SK-N-SH treated with all-trans-retinoic acid at 6 μM for 48 hours (cell line): ENCODE measurements around the gene NR2C1.

Source experiments
- ATAC-seq: fragments of 200-7000 bp; cut with Tn5 transposase; 3 replicates; pipeline ENCODE4 v1.9.1; 2020; ENCODE audit warnings: mild to moderate bottlenecking, moderate library complexity
- ARNTL ChIP-seq: fragments of 450-650 bp; formaldehyde crosslinking; IDR thresholded peaks from 2 replicates; pipeline ENCODE4 v1.5.0; 2020; ENCODE audit warnings: low read depth, mild to moderate bottlenecking, moderate library complexity, borderline replicate concordance
- BACH2 ChIP-seq: fragments of 250-450 bp; sonication (Bioruptor Pico); IDR thresholded peaks from 2 replicates; pipeline ENCODE4 v1.9.0; 2021; ENCODE audit warnings: mild to moderate bottlenecking, borderline replicate concordance
- CSDC2 ChIP-seq: fragments of 250-450 bp; sonication (Bioruptor Pico); IDR thresholded peaks from 2 replicates; pipeline ENCODE4 v1.5.0; 2020; ENCODE audit warnings: mild to moderate bottlenecking, moderate library complexity
- ESRRG ChIP-seq: fragments of 250-450 bp; sonication (Bioruptor Pico); IDR thresholded peaks from 2 replicates; pipeline ENCODE4 v1.6.1; 2021; ENCODE audit warnings: mild to moderate bottlenecking
- GLIS3 ChIP-seq: fragments of 250-450 bp; sonication (Bioruptor Pico); IDR thresholded peaks from 2 replicates; pipeline ENCODE4 v1.5.0; 2020; ENCODE audit warnings: mild to moderate bottlenecking, moderate library complexity
- ISL1 ChIP-seq: fragments of 250-450 bp; sonication (Bioruptor Pico); IDR thresholded peaks from 2 replicates; pipeline ENCODE4 v2.1.2; 2022; ENCODE audit warnings: mild to moderate bottlenecking, moderate library complexity
- OSR1 ChIP-seq: fragments of 250-450 bp; sonication (Bioruptor Pico); IDR thresholded peaks from 2 replicates; pipeline ENCODE4 v1.8.0; 2022; ENCODE audit warnings: moderate library complexity, mild to moderate bottlenecking, inconsistent platforms
- PPARA ChIP-seq: fragments of 250-450 bp; sonication (Bioruptor Pico); IDR thresholded peaks from 2 replicates; pipeline ENCODE4 v1.5.0; 2020; ENCODE audit warnings: mild to moderate bottlenecking, borderline replicate concordance
- RARB ChIP-seq: fragments of 250-450 bp; sonication (Bioruptor Pico); IDR thresholded peaks from 2 replicates; pipeline ENCODE4 v1.8.0; 2021; ENCODE audit warnings: mild to moderate bottlenecking, moderate library complexity
- SNAI2 ChIP-seq: fragments of 250-450 bp; sonication (Bioruptor Pico); IDR thresholded peaks from 2 replicates; pipeline ENCODE4 v1.5.0; 2020; ENCODE audit warnings: mild to moderate bottlenecking, moderate library complexity
- TCF4 ChIP-seq: fragments of 250-450 bp; sonication (Bioruptor Pico); IDR thresholded peaks from 2 replicates; pipeline ENCODE4 v1.8.0; 2021; ENCODE audit warnings: mild to moderate bottlenecking, moderate library complexity, borderline replicate concordance
- TOX ChIP-seq: fragments of 250-450 bp; sonication (Bioruptor Pico); IDR thresholded peaks from 2 replicates; pipeline ENCODE4 v1.8.0; 2021; ENCODE audit warnings: mild to moderate bottlenecking, moderate library complexity, borderline replicate concordance
- ZC3H10 ChIP-seq: fragments of 250-450 bp; sonication (Bioruptor Pico); IDR thresholded peaks from 2 replicates; pipeline ENCODE4 v1.5.1; 2021; ENCODE audit warnings: mild to moderate bottlenecking, moderate library complexity
- ZFP3 ChIP-seq: fragments of 250-450 bp; sonication (Bioruptor Pico); IDR thresholded peaks from 2 replicates; pipeline ENCODE4 v1.5.0; 2020; ENCODE audit warnings: mild to moderate bottlenecking, moderate library complexity
- ZFP30 ChIP-seq: fragments of 450-650 bp; formaldehyde crosslinking; IDR thresholded peaks from 2 replicates; pipeline ENCODE4 v1.5.0; 2022; ENCODE audit warnings: mild to moderate bottlenecking, moderate library complexity
- ZNF565 ChIP-seq: fragments of 450-650 bp; formaldehyde crosslinking; conservative IDR thresholded peaks from 2 replicates; pipeline ENCODE4 v1.5.0; 2020; ENCODE audit warnings: low read depth, mild to moderate bottlenecking, moderate library complexity
- ZNF70 ChIP-seq: fragments of 450-650 bp; formaldehyde crosslinking; IDR thresholded peaks from 2 replicates; pipeline ENCODE4 v1.5.0; 2020; ENCODE audit warnings: mild to moderate bottlenecking, moderate library complexity
- ZNF8 ChIP-seq: fragments of 450-650 bp; formaldehyde crosslinking; IDR thresholded peaks from 2 replicates; pipeline ENCODE4 v1.5.0; 2020; ENCODE audit warnings: mild to moderate bottlenecking, moderate library complexity
- TF ChIP-seq, protein P1 (sequence below): fragments of 250-450 bp; sonication (Bioruptor Pico); IDR thresholded peaks from 2 replicates; pipeline ENCODE4 v1.8.0; 2020; ENCODE audit warnings: mild to moderate bottlenecking, moderate library complexity, borderline replicate concordance
- TF ChIP-seq, protein P2 (sequence below): fragments of 250-450 bp; sonication (Bioruptor Pico); IDR thresholded peaks from 2 replicates; pipeline ENCODE4 v1.5.0; 2020; ENCODE audit warnings: mild to moderate bottlenecking, moderate library complexity
- TF ChIP-seq, protein P3 (sequence below): fragments of 250-450 bp; sonication (Bioruptor Pico); IDR thresholded peaks from 2 replicates; pipeline ENCODE4 v1.8.0; 2021; ENCODE audit warnings: low read depth, mild to moderate bottlenecking, moderate library complexity, borderline replicate concordance
- TF ChIP-seq, protein P4 (sequence below): fragments of 250-450 bp; sonication (Bioruptor Pico); IDR thresholded peaks from 2 replicates; pipeline ENCODE4 v1.5.1; 2021; ENCODE audit warnings: mild to moderate bottlenecking, moderate library complexity

The NR2C1 gene

DNA sequence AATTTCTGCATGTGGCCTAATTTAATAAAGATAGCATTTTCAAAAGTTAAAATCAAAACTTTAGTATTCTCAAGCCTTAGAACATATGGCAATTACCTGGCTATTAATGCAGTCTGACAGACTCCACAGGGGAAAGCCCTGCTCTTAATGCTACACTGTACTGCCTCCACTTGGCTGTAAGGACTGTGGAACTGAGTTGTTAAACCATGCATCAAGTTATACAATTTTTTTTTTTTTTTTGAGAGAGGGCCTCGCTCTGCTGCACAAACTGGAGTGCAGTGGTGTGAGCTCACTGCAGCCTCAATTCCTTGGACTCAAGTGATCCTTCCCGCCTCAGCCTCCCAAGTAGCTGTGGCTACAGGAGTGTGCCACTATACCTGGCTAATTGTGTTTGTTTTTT lies 50.9 kb downstream of the NR2C1 start:
- no peak for TF ChIP-seq ZFP3
- no peak for TF ChIP-seq GLIS3 (CRISPR knock-in tag)
- TF ChIP-seq ARNTL (CRISPR knock-in tag) = no peak
- TF ChIP-seq ZNF8 = no peak
- TF ChIP-seq RARB (CRISPR knock-in tag) = no peak
- TF ChIP-seq ZNF70 (CRISPR knock-in tag) = no peak
- no peak for TF ChIP-seq ISL1 (CRISPR knock-in tag)
- TF ChIP-seq ESRRG (CRISPR knock-in tag) = no peak
- no peak for TF ChIP-seq PPARA
- TF ChIP-seq SNAI2 = no peak
- TF ChIP-seq, protein P1, sequence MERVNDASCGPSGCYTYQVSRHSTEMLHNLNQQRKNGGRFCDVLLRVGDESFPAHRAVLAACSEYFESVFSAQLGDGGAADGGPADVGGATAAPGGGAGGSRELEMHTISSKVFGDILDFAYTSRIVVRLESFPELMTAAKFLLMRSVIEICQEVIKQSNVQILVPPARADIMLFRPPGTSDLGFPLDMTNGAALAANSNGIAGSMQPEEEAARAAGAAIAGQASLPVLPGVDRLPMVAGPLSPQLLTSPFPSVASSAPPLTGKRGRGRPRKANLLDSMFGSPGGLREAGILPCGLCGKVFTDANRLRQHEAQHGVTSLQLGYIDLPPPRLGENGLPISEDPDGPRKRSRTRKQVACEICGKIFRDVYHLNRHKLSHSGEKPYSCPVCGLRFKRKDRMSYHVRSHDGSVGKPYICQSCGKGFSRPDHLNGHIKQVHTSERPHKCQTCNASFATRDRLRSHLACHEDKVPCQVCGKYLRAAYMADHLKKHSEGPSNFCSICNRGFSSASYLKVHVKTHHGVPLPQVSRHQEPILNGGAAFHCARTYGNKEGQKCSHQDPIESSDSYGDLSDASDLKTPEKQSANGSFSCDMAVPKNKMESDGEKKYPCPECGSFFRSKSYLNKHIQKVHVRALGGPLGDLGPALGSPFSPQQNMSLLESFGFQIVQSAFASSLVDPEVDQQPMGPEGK = no peak
- TF ChIP-seq ZFP30 (CRISPR knock-in tag) = no peak
- TF ChIP-seq CSDC2 (CRISPR knock-in tag) = no peak
- TF ChIP-seq, protein P2, sequence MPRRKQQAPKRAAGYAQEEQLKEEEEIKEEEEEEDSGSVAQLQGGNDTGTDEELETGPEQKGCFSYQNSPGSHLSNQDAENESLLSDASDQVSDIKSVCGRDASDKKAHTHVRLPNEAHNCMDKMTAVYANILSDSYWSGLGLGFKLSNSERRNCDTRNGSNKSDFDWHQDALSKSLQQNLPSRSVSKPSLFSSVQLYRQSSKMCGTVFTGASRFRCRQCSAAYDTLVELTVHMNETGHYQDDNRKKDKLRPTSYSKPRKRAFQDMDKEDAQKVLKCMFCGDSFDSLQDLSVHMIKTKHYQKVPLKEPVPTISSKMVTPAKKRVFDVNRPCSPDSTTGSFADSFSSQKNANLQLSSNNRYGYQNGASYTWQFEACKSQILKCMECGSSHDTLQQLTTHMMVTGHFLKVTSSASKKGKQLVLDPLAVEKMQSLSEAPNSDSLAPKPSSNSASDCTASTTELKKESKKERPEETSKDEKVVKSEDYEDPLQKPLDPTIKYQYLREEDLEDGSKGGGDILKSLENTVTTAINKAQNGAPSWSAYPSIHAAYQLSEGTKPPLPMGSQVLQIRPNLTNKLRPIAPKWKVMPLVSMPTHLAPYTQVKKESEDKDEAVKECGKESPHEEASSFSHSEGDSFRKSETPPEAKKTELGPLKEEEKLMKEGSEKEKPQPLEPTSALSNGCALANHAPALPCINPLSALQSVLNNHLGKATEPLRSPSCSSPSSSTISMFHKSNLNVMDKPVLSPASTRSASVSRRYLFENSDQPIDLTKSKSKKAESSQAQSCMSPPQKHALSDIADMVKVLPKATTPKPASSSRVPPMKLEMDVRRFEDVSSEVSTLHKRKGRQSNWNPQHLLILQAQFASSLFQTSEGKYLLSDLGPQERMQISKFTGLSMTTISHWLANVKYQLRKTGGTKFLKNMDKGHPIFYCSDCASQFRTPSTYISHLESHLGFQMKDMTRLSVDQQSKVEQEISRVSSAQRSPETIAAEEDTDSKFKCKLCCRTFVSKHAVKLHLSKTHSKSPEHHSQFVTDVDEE (CRISPR knock-in tag) = no peak
- no peak for TF ChIP-seq TOX
- no peak for TF ChIP-seq ZC3H10 (CRISPR knock-in tag)
- TF ChIP-seq, protein P3, sequence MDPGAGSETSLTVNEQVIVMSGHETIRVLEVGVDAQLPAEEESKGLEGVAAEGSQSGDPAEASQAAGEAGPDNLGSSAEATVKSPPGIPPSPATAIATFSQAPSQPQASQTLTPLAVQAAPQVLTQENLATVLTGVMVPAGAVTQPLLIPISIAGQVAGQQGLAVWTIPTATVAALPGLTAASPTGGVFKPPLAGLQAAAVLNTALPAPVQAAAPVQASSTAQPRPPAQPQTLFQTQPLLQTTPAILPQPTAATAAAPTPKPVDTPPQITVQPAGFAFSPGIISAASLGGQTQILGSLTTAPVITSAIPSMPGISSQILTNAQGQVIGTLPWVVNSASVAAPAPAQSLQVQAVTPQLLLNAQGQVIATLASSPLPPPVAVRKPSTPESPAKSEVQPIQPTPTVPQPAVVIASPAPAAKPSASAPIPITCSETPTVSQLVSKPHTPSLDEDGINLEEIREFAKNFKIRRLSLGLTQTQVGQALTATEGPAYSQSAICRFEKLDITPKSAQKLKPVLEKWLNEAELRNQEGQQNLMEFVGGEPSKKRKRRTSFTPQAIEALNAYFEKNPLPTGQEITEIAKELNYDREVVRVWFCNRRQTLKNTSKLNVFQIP (CRISPR knock-in tag) = no peak
- TF ChIP-seq, all 23 proteins: peak for 0

DNA sequence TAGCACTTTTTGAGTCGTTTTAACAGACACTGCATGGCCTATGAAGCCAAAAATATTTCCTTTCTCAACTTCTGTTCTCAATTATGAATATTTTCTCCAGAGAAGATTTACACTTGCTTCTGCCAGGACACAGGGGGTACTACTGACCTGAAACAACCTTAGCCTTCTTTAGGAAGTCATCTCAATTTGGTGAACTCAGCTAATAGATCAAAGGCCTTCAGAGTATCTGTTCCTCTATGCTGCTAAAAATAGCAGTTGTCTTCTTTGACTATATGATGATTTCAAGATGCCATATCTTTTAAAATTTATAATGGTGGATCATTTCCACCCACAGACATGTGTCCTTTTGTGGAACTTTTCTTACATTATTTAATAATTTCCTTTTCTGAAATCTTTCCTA lies 55.9 kb downstream of the NR2C1 start:
- peak; percentile 72 for ATAC-seq
- TF ChIP-seq ZFP3 = no peak
- TF ChIP-seq TOX = no peak
- TF ChIP-seq, protein P4, sequence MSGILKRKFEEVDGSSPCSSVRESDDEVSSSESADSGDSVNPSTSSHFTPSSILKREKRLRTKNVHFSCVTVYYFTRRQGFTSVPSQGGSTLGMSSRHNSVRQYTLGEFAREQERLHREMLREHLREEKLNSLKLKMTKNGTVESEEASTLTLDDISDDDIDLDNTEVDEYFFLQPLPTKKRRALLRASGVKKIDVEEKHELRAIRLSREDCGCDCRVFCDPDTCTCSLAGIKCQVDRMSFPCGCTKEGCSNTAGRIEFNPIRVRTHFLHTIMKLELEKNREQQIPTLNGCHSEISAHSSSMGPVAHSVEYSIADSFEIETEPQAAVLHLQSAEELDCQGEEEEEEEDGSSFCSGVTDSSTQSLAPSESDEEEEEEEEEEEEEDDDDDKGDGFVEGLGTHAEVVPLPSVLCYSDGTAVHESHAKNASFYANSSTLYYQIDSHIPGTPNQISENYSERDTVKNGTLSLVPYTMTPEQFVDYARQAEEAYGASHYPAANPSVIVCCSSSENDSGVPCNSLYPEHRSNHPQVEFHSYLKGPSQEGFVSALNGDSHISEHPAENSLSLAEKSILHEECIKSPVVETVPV (CRISPR knock-in tag) = no peak
- TF ChIP-seq, protein P3 (CRISPR knock-in tag) = no peak
- no peak for TF ChIP-seq GLIS3 (CRISPR knock-in tag)
- no peak for TF ChIP-seq ZC3H10 (CRISPR knock-in tag)
- TF ChIP-seq ZFP30 (CRISPR knock-in tag) = no peak
- no peak for TF ChIP-seq ISL1 (CRISPR knock-in tag)
- no peak for TF ChIP-seq SNAI2
- TF ChIP-seq ESRRG (CRISPR knock-in tag) = no peak
- TF ChIP-seq CSDC2 (CRISPR knock-in tag) = no peak
- no peak for TF ChIP-seq ARNTL (CRISPR knock-in tag)

More for the DNA sequence above, 50.9 kb downstream of the NR2C1 start:
- ATAC-seq = peak; percentile 72

DNA sequence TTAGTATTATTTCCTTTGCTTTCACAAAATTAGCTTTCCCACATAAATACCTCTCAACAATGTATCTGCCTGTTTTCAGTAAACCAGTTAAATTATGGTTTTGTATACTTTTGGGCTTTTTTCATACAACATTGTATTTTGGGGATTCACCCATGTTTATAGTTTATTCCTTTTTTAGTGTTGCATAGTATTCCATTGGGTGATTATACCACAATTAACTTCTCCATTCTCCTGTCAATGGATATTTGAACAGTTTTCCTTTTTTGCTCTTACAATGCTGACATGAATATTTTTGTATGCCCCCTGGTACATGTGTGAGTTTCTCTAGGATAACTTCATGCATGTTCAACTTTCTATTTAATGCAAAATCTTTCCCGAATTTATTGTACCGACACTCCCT lies 57.3 kb downstream of the NR2C1 start:
- TF ChIP-seq ZNF70 (CRISPR knock-in tag) = no peak
- peak; percentile 67 for TF ChIP-seq ZNF8
- ATAC-seq = no peak

DNA sequence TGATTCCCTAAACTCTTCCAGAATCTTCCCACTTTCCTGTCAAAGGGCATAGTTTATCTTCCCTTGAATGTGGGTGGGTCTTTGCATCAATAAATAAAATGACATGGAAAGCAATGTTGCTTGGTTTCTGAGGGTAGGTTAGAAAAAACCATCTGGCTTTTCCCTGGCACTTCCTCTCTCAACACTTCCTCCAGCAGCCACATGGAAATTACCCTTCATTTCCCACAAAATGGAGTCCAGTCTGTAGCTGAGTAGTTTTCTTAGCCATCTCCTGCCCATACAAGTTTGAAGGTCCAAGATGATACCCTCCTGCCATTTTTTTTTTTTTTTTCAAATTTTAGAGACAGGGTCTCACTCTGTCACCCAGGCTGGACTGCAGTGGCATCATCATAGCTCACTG lies 58.9 kb downstream of the NR2C1 start:
- ATAC-seq = no peak
- TF ChIP-seq BACH2 (CRISPR knock-in tag) = no peak
- no peak for TF ChIP-seq TCF4 (CRISPR knock-in tag)
- TF ChIP-seq ZNF565 (CRISPR knock-in tag) = no peak
- TF ChIP-seq PPARA = no peak
- no peak for TF ChIP-seq ZNF8
- no peak for TF ChIP-seq ESRRG (CRISPR knock-in tag)
- no peak for TF ChIP-seq SNAI2
- TF ChIP-seq, protein P4 (CRISPR knock-in tag) = no peak
- no peak for TF ChIP-seq OSR1
- no peak for TF ChIP-seq ZFP3
- TF ChIP-seq ARNTL (CRISPR knock-in tag) = no peak
- TF ChIP-seq RARB (CRISPR knock-in tag) = no peak
